Thyroid gland (tissue), 4 donors: ENCODE measurements around the gene SENP7. TPM values are rescaled to one million over a fixed set of nuclear protein-coding genes. Genes with fewer than 3 reads are reported as not detected.
"Not testable (repeated sequence)": the region's sequence is repeated elsewhere in the genome, so short reads cannot be mapped to it uniquely, and the experiment has no call there.

ENCODE experiments used
- DNase-seq, 2 donors: peaks; one replicate each; pipeline ENCODE4 v3.0.0-alpha.2; 2019
- H3K27ac ChIP-seq, 3 donors: fragments of 200-600 bp; sonication (generic); 1 replicate in 2 of 3; 2 replicates in 1 of 3; pipeline ENCODE4 v1.5.1; 2016 to 2019; ENCODE audit warnings: mild to moderate bottlenecking in 1 of 3, moderate library complexity in 1 of 3
- H3K27me3 ChIP-seq: fragments of 200-600 bp; sonication (generic); one replicate; pipeline ENCODE4 v1.5.1; 2019
- H3K36me3 ChIP-seq, 2 donors: fragments of 200-600 bp; sonication (generic); one replicate each; pipeline ENCODE4 v1.5.1; 2016 to 2019
- H3K4me1 ChIP-seq, 2 donors: fragments of 200-600 bp; sonication (generic); one replicate each; pipeline ENCODE4 v1.5.1; 2017 to 2019
- H3K4me3 ChIP-seq, 3 donors: fragments of 200-600 bp; sonication (generic); replicated peaks in 1 of 3; 1 replicate in 2 of 3; 2 replicates in 1 of 3; pipeline ENCODE4 v1.5.1; 2016; ENCODE audit warnings: mild to moderate bottlenecking in 1 of 3
- H3K9me3 ChIP-seq: fragments of 200-600 bp; sonication (generic); one replicate; pipeline ENCODE4 v1.5.1; 2017
- CTCF ChIP-seq, 6 experiments: fragments of 200-600 bp in 3 of 6; fragments of 450-650 bp in 3 of 6; sonication (generic) in 3 of 6; IDR thresholded peaks; one replicate each; pipeline ENCODE4 v1.5.1; 2016 to 2019; ENCODE audit warnings: antibody characterized with exemption in 6 of 6, mild to moderate bottlenecking in 2 of 6, inconsistent platforms in 1 of 6, moderate library complexity in 1 of 6
- POLR2A ChIP-seq, 2 donors: fragments of 450-650 bp; IDR thresholded peaks; one replicate each; pipeline ENCODE4 v1.6.1; 2017; ENCODE audit warnings: antibody characterized with exemption in 2 of 2, mild to moderate bottlenecking in 2 of 2, moderate library complexity in 1 of 2
- WGBS, 2 donors: methylation state at CpG; one replicate each; pipeline ENCODE4 v1.1.5; 2017; 5-methylcytosine and 5-hydroxymethylcytosine counted together
- intact Hi-C: fragments of 100-400 bp; cut with DNase I; formaldehyde crosslinking; loops from one replicate; pipeline ENCODE4 v1.15.1; 2023
- total RNA-seq, 4 donors: library from RNA; depleted of rRNA; stranded (reverse); fragments of >200 nt; gene quantifications; one replicate each; pipeline ENCODE4 v1.2.3, GENCODE V29; 2016

Gene SENP7
- total RNA-seq, 4 donors from 2014 or later: 30.2 to 42.9 (median 31.5) TPM

GRCh38 chr3:101311676-101312075 lies 201.3 kb downstream of the SENP7 start:
- Histone ChIP-seq H3K4me1 (no peaks in the 10 kb centered on the region), H3K9me3 (no peaks in the 10 kb centered on the region), H3K36me3 (no peaks in the 10 kb centered on the region), H3K27ac (no peak overlapping the region), H3K4me3 (no peak overlapping the region), H3K27me3 (no peaks in the 10 kb centered on the region)
- TF ChIP-seq POLR2A (IDR thresholded peaks at IDR 0.05): no peak
- no peak for TF ChIP-seq CTCF (IDR thresholded peaks at IDR 0.05)
- WGBS, 2 donors: 84 to 89% methylated on average over 2 of the region's 2 CpGs
- intact Hi-C loops: no loop called here
- no peak for DNase-seq

GRCh38 chr3:101310978-101311375 lies 202.0 kb downstream of the SENP7 start:
- H3K9me3 ChIP-seq: no peaks in the 10 kb centered on the region
- DNase-seq: no peak
- H3K27ac ChIP-seq: no peak overlapping the region
- intact Hi-C loops: no loop called here
- no peaks in the 10 kb centered on the region for H3K36me3 ChIP-seq
- H3K4me1 ChIP-seq: no peaks in the 10 kb centered on the region
- no peak overlapping the region for H3K4me3 ChIP-seq
- TF ChIP-seq POLR2A (IDR thresholded peaks at IDR 0.05) (no peak), CTCF (IDR thresholded peaks at IDR 0.05) (no peak)
- H3K27me3 ChIP-seq: no peaks in the 10 kb centered on the region

GRCh38 chr3:101308147-101308772 lies 204.8 kb downstream of the SENP7 start:
- H3K27ac ChIP-seq, H3K4me1 ChIP-seq, H3K36me3 ChIP-seq, H3K4me3 ChIP-seq, H3K9me3 ChIP-seq, intact Hi-C loops, H3K27me3 ChIP-seq, DNase-seq: not testable (repeated sequence)

- no peaks in the 10 kb centered on the region for H3K27me3 ChIP-seq
- H3K4me3 ChIP-seq: no peak overlapping the region
- DNase-seq: no peak
- H3K9me3 ChIP-seq: no peaks in the 10 kb centered on the region
- TF ChIP-seq POLR2A (IDR thresholded peaks at IDR 0.05) (no peak), CTCF (IDR thresholded peaks at IDR 0.05) (no peak)
- intact Hi-C loops: no loop called here
- no peaks in the 10 kb centered on the region for H3K4me1 ChIP-seq
- H3K27ac ChIP-seq: no peak overlapping the region
- no peaks in the 10 kb centered on the region for H3K36me3 ChIP-seq
Measured at GRCh38 chr3:101303836-101304235, 209.2 kb downstream of the SENP7 start.

- Histone ChIP-seq H3K4me1 (no peaks in the 10 kb centered on the region), H3K36me3 (no peaks in the 10 kb centered on the region), H3K9me3 (no peaks in the 10 kb centered on the region), H3K27ac (no peak overlapping the region), H3K4me3 (no peak overlapping the region), H3K27me3 (no peaks in the 10 kb centered on the region)
- intact Hi-C loops: no loop called here
- DNase-seq: no peak
- TF ChIP-seq POLR2A (IDR thresholded peaks at IDR 0.05) (no peak), CTCF (IDR thresholded peaks at IDR 0.05) (no peak)
- WGBS, 2 donors: 67 to 74% methylated on average over 5 of the region's 5 CpGs
Measured at GRCh38 chr3:101303089-101303731, 209.8 kb downstream of the SENP7 start.
